ENCODE data around the gene TEX14.
"Not testable (repeated sequence)": the region's sequence is repeated elsewhere in the genome, so short reads cannot be mapped to it uniquely, and the experiment has no call there.

The TEX14 gene

DNA sequence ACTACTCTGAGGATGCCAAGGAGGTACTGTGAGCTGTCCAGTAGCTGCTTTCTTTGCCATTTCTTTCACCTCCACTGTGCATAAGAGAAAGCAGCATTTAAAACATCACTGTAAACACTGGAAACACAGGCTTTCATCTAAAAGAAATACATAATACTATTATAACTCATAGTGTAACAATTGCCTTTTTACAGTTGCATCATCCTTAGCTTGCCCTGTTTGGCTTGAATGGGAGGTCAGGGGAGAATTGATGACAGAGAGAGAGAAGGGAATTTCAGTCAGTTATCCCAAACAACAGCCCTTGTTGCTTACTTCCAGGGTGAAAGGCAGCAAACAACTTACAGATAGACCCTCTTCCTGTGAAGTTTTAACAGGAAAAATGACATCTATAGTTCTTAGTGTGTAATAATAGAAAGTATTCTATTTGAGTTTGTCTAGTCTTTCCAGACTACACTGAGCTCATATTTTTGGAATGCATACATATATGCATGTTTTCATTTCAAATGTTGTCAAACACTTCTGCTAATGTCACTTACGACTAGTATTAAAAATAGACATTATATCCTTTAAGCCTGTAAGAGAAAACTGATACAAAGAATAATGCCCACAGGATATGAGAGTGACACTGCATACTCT, 105.7 kb downstream of the TEX14 start:
- no peak overlapping the region for H2BK5ac ChIP-seq (ENCODE audit: low read length)
- H2BK15ac ChIP-seq (ENCODE audit: low read length) = no peak overlapping the region
- no peak overlapping the region for H2AK5ac ChIP-seq (ENCODE audit: low read depth, low read length)
- no peak overlapping the region for H3K4me3 ChIP-seq (ENCODE audit: low read length in 2 of 2)
- no CpG with 5 or more reads among the region's 1 CpG for WGBS, 2 donors (ENCODE audit: extremely low coverage in 2 of 2, insufficient read length in 2 of 2, insufficient replicate concordance in 1 of 2)
- no peaks in the 10 kb centered on the region for H3K4me1 ChIP-seq (ENCODE audit: control insufficient read depth in 2 of 2, insufficient read depth in 1 of 2, low read depth in 1 of 2, low read length in 2 of 2)
- no peak overlapping the region for H2BK12ac ChIP-seq (ENCODE audit: low read length)
- H3K9ac ChIP-seq (ENCODE audit: low read depth, low read length, poor library complexity) = no peak overlapping the region
- no peak overlapping the region for H3K27ac ChIP-seq (replicated peaks; ENCODE audit: low read length)
- no peak overlapping the region for H3K18ac ChIP-seq (ENCODE audit: low read length)
- H3K14ac ChIP-seq (ENCODE audit: low read length) = no peak overlapping the region
- H3K27me3 ChIP-seq (ENCODE audit: control insufficient read depth in 3 of 3, insufficient read depth in 3 of 3, low read depth in 1 of 3, low read length in 3 of 3) = peaks cover 0 to 10% (median 0%) of the 10 kb centered on the region in 3 experiments
- peaks cover 0 to 2% of the 10 kb centered on the region in 2 donors for H3K9me3 ChIP-seq (replicated peaks in 1 of 2; ENCODE audit: control insufficient read depth in 2 of 2, insufficient read depth in 1 of 2, low read depth in 1 of 2, low read length in 2 of 2)
- H3K4ac ChIP-seq (ENCODE audit: low read length) = no peak overlapping the region
- no peak overlapping the region for H3K4me2 ChIP-seq (ENCODE audit: insufficient read depth, low read length, poor library complexity, severe bottlenecking)
- DNase-seq (ENCODE audit: low spot score) = no peak
- no peak overlapping the region for H3K23ac ChIP-seq (ENCODE audit: low read depth, low read length, poor library complexity)
- H4K8ac ChIP-seq (ENCODE audit: low read depth, low read length) = no peak overlapping the region
- H2BK120ac ChIP-seq (ENCODE audit: low read depth, low read length) = no peak overlapping the region
- H3K79me1 ChIP-seq (ENCODE audit: low read depth, low read length) = no peaks in the 10 kb centered on the region
- H3K36me3 ChIP-seq (replicated peaks in 1 of 2; ENCODE audit: control insufficient read depth in 2 of 2, insufficient read depth in 2 of 2, low read length in 2 of 2) = no peaks in the 10 kb centered on the region
- H4K91ac ChIP-seq (ENCODE audit: low read depth, low read length, poor library complexity) = no peak overlapping the region
- no peak overlapping the region for H2AFZ ChIP-seq (ENCODE audit: low read length)

DNA sequence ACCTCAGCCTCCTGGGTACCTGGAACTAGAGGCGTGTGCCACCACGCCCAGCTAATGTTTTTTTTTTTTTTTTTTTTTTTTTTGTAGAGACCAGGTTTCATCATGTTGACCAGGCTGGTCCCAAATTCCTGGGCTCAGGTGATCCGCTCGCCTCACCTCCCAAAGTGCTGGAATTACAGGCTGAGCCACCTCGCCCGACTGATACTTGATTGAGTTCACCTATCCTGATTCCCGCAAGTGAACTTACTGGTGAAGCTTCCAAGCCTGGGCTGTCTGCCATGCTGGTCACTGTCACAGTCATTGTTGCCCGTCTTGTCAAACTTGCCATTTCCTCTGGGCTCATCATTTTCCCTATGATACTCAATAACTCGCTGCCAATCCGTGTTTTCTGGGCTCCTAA, 106.3 kb downstream of the TEX14 start:
- H2BK120ac ChIP-seq (ENCODE audit: low read depth, low read length) = no peak overlapping the region
- peaks cover 0 to 10% (median 0%) of the 10 kb centered on the region in 3 experiments for H3K27me3 ChIP-seq (ENCODE audit: control insufficient read depth in 3 of 3, insufficient read depth in 3 of 3, low read depth in 1 of 3, low read length in 3 of 3)
- no peaks in the 10 kb centered on the region for H3K4me1 ChIP-seq (ENCODE audit: control insufficient read depth in 2 of 2, insufficient read depth in 1 of 2, low read depth in 1 of 2, low read length in 2 of 2)
- WGBS, 2 donors (ENCODE audit: extremely low coverage in 2 of 2, insufficient read length in 2 of 2, insufficient replicate concordance in 1 of 2) = no CpG with 5 or more reads among the region's 10 CpGs
- H3K27ac ChIP-seq (replicated peaks; ENCODE audit: low read length) = no peak overlapping the region
- H2BK12ac ChIP-seq (ENCODE audit: low read length) = no peak overlapping the region
- H3K9me3 ChIP-seq (replicated peaks in 1 of 2; ENCODE audit: control insufficient read depth in 2 of 2, insufficient read depth in 1 of 2, low read depth in 1 of 2, low read length in 2 of 2) = peaks cover 0 to 2% of the 10 kb centered on the region in 2 donors
- H2AFZ ChIP-seq (ENCODE audit: low read length) = no peak overlapping the region
- H3K79me1 ChIP-seq (ENCODE audit: low read depth, low read length) = no peaks in the 10 kb centered on the region
- DNase-seq (ENCODE audit: low spot score) = no peak
- no peaks in the 10 kb centered on the region for H3K36me3 ChIP-seq (replicated peaks in 1 of 2; ENCODE audit: control insufficient read depth in 2 of 2, insufficient read depth in 2 of 2, low read length in 2 of 2)
- no peak overlapping the region for H4K8ac ChIP-seq (ENCODE audit: low read depth, low read length)
- H2AK5ac ChIP-seq (ENCODE audit: low read depth, low read length) = no peak overlapping the region
- H3K4me3 ChIP-seq (ENCODE audit: low read length in 2 of 2) = no peak overlapping the region
- H3K4me2 ChIP-seq (ENCODE audit: insufficient read depth, low read length, poor library complexity, severe bottlenecking) = no peak overlapping the region
- H3K18ac ChIP-seq (ENCODE audit: low read length) = no peak overlapping the region
- H3K4ac ChIP-seq (ENCODE audit: low read length) = no peak overlapping the region
- no peak overlapping the region for H3K23ac ChIP-seq (ENCODE audit: low read depth, low read length, poor library complexity)
- no peak overlapping the region for H4K91ac ChIP-seq (ENCODE audit: low read depth, low read length, poor library complexity)
- no peak overlapping the region for H3K14ac ChIP-seq (ENCODE audit: low read length)
- H2BK5ac ChIP-seq (ENCODE audit: low read length) = no peak overlapping the region
- H3K9ac ChIP-seq (ENCODE audit: low read depth, low read length, poor library complexity) = no peak overlapping the region
- H2BK15ac ChIP-seq (ENCODE audit: low read length) = no peak overlapping the region

DNA sequence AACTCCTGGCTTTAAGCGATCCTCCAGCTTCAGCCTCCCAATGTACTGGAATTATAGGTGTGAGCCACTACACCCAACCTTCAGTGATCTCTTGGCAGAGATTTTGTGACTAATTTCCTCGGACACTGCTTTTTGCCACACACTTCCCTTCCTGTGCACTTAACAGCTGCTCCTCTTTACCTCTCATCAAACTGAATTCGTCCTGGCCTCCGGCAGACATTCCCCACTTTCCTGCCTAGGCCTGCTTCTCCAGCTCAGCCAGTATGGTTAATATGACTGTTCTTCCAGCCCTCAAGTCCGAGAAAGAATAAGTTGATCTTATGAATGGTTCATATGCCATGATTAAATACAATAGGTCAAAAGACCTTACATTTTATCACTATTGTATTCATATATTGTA, 108.4 kb downstream of the TEX14 start:
- WGBS, 2 donors (ENCODE audit: extremely low coverage in 2 of 2, insufficient read length in 2 of 2, insufficient replicate concordance in 1 of 2) = no CpG with 5 or more reads among the region's 5 CpGs
- Histone ChIP-seq H2AK5ac (ENCODE audit: low read depth, low read length) (no peak overlapping the region), H2AFZ (ENCODE audit: low read length) (no peak overlapping the region)

DNA sequence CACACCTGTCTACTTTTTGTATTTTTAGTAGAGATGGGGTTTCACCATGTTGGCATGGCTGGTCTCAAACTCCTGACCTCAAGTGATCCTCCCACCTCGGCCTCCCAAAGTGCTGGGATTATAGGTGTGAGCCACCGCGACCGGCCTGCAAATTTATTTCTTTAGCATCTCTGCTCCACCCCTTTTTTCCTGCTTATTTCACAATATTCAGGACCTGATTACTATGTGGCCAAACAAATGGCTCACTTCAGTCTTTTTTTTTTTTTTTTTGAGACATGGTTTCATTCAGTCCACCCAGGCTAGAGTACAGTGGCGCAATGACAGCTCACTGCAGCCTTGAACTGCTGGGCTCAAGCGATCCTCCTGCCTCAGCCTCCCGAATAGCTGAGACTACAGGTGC, 109.1 kb downstream of the TEX14 start:
- not testable (repeated sequence) for H3K4me3 ChIP-seq (ENCODE audit: low read length in 2 of 2); H2AK5ac ChIP-seq (ENCODE audit: low read depth, low read length); DNase-seq (ENCODE audit: low spot score); H4K8ac ChIP-seq (ENCODE audit: low read depth, low read length); H2BK120ac ChIP-seq (ENCODE audit: low read depth, low read length); H2AFZ ChIP-seq (ENCODE audit: low read length); H2BK15ac ChIP-seq (ENCODE audit: low read length); H3K36me3 ChIP-seq (replicated peaks in 1 of 2; ENCODE audit: control insufficient read depth in 2 of 2, insufficient read depth in 2 of 2, low read length in 2 of 2); H3K4me1 ChIP-seq (ENCODE audit: control insufficient read depth in 2 of 2, insufficient read depth in 1 of 2, low read depth in 1 of 2, low read length in 2 of 2); H2BK5ac ChIP-seq (ENCODE audit: low read length); H3K27ac ChIP-seq (replicated peaks; ENCODE audit: low read length); H3K79me1 ChIP-seq (ENCODE audit: low read depth, low read length); H3K4ac ChIP-seq (ENCODE audit: low read length); H3K9me3 ChIP-seq (replicated peaks in 1 of 2; ENCODE audit: control insufficient read depth in 2 of 2, insufficient read depth in 1 of 2, low read depth in 1 of 2, low read length in 2 of 2); H3K23ac ChIP-seq (ENCODE audit: low read depth, low read length, poor library complexity); H3K14ac ChIP-seq (ENCODE audit: low read length); H3K18ac ChIP-seq (ENCODE audit: low read length); H3K4me2 ChIP-seq (ENCODE audit: insufficient read depth, low read length, poor library complexity, severe bottlenecking); H2BK12ac ChIP-seq (ENCODE audit: low read length); H4K91ac ChIP-seq (ENCODE audit: low read depth, low read length, poor library complexity); H3K9ac ChIP-seq (ENCODE audit: low read depth, low read length, poor library complexity)
- WGBS, 2 donors (ENCODE audit: extremely low coverage in 2 of 2, insufficient read length in 2 of 2, insufficient replicate concordance in 1 of 2) = no CpG with 5 or more reads among the region's 7 CpGs
- peaks cover 0 to 15% (median 0%) of the 10 kb centered on the region in 3 experiments for H3K27me3 ChIP-seq (ENCODE audit: control insufficient read depth in 3 of 3, insufficient read depth in 3 of 3, low read depth in 1 of 3, low read length in 3 of 3)

More for the DNA sequence above, 108.4 kb downstream of the TEX14 start:
- H3K9ac ChIP-seq (ENCODE audit: low read depth, low read length, poor library complexity) = no peak overlapping the region
- H4K91ac ChIP-seq (ENCODE audit: low read depth, low read length, poor library complexity) = no peak overlapping the region
- no peak overlapping the region for H3K4me2 ChIP-seq (ENCODE audit: insufficient read depth, low read length, poor library complexity, severe bottlenecking)
- no peak overlapping the region for H2BK12ac ChIP-seq (ENCODE audit: low read length)
- no peak overlapping the region for H3K18ac ChIP-seq (ENCODE audit: low read length)
- no peak overlapping the region for H2BK15ac ChIP-seq (ENCODE audit: low read length)
- no peak overlapping the region for H2BK120ac ChIP-seq (ENCODE audit: low read depth, low read length)
- H3K36me3 ChIP-seq (replicated peaks in 1 of 2; ENCODE audit: control insufficient read depth in 2 of 2, insufficient read depth in 2 of 2, low read length in 2 of 2) = no peaks in the 10 kb centered on the region
- H3K14ac ChIP-seq (ENCODE audit: low read length) = no peak overlapping the region
- H2BK5ac ChIP-seq (ENCODE audit: low read length) = no peak overlapping the region
- DNase-seq (ENCODE audit: low spot score) = no peak
- H3K79me1 ChIP-seq (ENCODE audit: low read depth, low read length) = no peaks in the 10 kb centered on the region
- H3K4ac ChIP-seq (ENCODE audit: low read length) = no peak overlapping the region
- H3K23ac ChIP-seq (ENCODE audit: low read depth, low read length, poor library complexity) = no peak overlapping the region
- no peaks in the 10 kb centered on the region for H3K4me1 ChIP-seq (ENCODE audit: control insufficient read depth in 2 of 2, insufficient read depth in 1 of 2, low read depth in 1 of 2, low read length in 2 of 2)
- peaks cover 0 to 12% (median 0%) of the 10 kb centered on the region in 3 experiments for H3K27me3 ChIP-seq (ENCODE audit: control insufficient read depth in 3 of 3, insufficient read depth in 3 of 3, low read depth in 1 of 3, low read length in 3 of 3)
- no peak overlapping the region for H4K8ac ChIP-seq (ENCODE audit: low read depth, low read length)
- H3K4me3 ChIP-seq (ENCODE audit: low read length in 2 of 2) = no peak overlapping the region
- peaks cover 0 to 2% of the 10 kb centered on the region in 2 donors for H3K9me3 ChIP-seq (replicated peaks in 1 of 2; ENCODE audit: control insufficient read depth in 2 of 2, insufficient read depth in 1 of 2, low read depth in 1 of 2, low read length in 2 of 2)
- H3K27ac ChIP-seq (replicated peaks; ENCODE audit: low read length) = no peak overlapping the region

Measured in neuronal stem cell (in vitro differentiated cells).